ENCODE measurements around the gene SNRNP48.

SNRNP48 gene, protein sequence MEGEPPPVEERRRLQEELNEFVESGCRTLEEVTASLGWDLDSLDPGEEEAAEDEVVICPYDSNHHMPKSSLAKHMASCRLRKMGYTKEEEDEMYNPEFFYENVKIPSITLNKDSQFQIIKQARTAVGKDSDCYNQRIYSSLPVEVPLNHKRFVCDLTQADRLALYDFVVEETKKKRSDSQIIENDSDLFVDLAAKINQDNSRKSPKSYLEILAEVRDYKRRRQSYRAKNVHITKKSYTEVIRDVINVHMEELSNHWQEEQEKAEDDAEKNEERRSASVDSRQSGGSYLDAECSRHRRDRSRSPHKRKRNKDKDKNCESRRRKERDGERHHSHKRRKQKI

DNA sequence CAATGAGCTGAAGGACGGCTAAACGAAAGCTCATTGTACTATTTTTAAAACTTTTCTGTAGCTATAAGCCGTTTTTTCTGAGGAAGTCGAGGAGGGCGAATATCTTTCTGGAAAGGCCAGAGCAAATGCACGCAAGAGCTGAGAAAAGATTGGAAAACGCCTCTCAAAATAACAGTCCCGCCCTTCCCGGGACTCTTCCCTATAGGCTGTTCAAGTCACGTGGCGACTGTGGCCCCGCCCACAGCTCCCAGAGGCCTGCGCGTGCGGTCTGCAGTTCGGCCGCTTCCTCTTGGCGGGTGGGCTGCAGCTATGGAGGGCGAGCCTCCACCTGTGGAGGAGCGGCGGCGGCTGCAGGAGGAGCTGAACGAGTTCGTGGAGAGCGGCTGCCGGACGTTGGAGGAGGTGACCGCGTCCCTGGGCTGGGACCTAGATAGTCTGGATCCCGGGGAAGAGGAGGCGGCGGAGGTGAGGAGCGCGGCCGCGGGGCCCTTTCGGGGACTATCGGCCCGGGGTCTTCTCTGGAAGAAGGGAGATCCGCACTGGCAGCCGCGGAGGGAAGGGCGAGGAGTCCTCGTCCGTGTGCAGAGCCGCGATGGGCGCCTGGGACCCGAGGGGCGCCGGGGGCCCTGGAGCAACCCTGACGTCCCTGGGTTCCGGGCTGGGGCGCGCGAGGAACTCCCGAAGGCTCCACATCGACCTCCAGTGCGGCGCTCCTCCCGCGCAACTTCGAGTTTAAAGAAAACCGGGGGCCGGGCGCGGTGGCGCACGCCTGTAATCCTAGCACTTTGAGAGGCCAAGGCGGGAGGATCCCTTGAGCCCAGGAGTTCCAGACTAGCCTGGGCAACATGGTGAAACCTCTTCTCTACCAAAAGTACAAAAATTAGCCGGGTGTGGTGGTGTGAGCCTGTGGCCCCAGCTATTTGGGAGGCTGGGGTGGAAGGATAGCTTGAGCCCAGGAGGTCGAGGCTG lies at the start of gene SNRNP48:
TSS of gene SNRNP48 (plus strand) at position 250 of the 969 bp plus-strand sequence. CDS start at position 310, 60 bp downstream.
- DNase-seq (ENCODE audit: low read depth, low spot score): peak; percentile 80

DNA sequence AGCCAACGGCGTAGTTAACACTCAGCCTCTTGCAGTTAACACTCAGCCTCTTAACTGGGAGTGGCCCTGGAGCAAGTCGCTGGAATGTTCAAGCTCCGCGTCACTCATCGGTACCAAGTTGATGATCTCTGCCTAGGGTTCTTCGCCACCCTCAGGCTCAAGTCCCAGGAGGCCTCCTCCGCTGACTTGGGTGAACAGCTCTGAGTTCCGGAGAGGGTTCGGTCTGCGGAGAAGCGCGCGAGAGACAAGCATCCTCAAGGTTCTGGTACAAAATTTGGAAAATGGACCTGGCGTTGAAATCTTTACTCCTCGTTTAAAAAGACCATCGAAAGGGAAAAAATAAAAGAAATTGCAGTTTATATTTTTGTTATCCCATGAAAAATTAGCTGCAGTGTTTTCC lies 49.4 kb upstream of the SNRNP48 start:
- DNase-seq (ENCODE audit: low read depth, low spot score): no peak

DNA sequence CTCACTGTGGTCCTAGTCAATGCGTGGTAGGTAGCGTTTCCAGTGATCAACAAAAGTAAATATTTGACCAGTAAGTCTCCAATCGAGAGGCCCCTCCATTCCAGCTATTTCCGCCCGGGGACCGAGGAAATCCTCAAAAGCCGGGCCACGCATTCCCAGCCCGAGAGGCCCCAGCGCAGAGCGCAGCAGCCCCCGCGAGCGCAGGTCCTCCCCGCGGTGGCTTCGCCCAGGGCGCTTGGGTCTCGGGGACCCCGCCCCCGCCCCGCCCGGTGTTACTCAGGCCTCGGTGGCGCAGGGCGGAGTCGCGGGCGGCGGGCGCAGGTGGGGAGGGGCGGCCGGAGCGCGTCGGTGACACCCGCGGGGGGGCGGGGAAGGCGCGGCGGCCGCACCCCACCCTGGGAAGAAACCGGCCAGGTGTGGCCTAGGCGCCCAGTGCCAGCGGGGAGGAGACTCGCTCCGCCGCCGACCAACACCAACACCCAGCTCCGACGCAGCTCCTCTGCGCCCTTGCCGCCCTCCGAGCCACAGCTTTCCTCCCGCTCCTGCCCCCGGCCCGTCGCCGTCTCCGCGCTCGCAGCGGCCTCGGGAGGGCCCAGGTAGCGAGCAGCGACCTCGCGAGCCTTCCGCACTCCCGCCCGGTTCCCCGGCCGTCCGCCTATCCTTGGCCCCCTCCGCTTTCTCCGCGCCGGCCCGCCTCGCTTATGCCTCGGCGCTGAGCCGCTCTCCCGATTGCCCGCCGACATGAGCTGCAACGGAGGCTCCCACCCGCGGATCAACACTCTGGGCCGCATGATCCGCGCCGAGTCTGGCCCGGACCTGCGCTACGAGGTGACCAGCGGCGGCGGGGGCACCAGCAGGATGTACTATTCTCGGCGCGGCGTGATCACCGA lies 48.6 kb upstream of the SNRNP48 start, which contains the start of gene DSP:
TSS of gene DSP (plus strand) at position 497 of the 890 bp plus-strand sequence. CDS start at position 742, 245 bp downstream.
- DNase-seq (ENCODE audit: low read depth, low spot score): no peak

DNA sequence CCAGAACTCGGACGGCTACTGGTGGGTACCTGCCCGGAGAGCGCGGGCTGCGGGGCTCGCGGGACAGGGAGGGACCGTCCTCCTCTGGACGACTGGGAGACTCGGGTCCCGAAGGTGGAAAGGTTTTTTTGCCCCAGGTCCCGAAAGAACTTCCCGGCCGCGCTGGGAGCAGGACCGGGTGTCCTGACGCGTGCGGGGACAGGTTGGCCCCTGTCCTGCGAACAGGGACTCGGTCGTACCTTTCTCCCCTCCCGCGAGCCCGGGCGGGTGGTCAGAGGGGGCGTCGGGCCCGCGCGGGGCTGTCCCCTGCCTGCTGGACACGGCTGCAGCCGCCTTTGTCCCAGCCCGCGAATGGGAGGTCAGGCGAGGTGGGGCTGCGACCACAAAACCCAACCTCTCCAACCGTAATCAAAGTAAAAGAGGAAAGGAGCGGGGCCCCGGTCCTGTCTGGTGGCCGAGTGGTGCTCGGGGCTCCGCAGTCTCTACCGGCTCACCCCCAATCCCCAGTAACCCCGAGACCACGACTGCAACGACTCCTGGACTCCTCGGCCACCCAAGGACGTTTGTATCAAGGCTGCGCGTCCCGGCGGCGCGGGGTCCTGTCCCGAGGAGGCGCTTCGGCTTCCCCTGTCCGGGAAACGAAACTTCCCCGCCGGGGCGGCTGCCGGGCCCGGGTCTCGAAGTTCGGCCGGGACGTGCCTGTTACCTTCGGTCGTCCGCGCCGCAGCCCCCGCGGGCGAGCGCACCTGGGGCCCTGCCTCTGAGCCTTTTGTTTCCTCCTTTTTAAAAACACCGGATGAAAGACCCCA lies 47.7 kb upstream of the SNRNP48 start:
- DNase-seq (ENCODE audit: low read depth, low spot score): no peak

DNA sequence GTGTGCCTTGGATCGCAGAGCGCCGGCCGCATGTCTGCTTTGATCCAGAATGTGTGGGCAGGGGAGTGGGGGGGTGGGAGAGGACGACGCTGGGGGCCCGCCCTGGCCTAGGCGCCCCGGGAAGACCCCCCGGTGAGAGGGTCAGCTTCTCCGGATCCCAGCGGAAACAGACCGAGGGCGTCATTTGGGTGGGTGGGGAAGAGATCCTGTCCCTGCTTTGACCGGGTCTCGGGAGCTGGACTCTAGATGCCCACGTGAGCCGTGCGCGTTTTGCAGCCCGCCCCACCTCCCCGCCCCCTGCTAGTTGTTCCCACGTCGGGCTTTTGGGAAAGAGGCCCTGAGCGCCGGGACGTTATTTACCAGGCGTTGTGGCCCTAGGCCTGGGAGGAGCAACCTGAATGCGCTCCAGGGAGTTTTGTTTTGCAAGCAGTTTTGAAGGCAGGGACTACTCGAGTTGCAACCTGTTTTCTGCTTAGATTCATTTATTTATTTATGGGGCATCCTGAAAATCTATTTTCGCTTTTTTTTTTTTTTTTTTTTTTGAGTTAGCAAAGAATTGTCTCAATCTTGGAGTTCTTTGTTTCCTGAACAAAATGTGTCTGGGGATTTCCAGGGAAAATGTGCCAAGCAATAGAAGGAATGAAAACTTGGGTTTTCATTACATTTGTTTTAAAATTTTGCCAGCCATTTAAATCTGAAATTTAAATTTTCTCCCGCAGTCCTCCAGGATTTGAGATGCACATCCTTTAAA lies 46.9 kb upstream of the SNRNP48 start:
- no peak for DNase-seq (ENCODE audit: low read depth, low spot score)

DNA sequence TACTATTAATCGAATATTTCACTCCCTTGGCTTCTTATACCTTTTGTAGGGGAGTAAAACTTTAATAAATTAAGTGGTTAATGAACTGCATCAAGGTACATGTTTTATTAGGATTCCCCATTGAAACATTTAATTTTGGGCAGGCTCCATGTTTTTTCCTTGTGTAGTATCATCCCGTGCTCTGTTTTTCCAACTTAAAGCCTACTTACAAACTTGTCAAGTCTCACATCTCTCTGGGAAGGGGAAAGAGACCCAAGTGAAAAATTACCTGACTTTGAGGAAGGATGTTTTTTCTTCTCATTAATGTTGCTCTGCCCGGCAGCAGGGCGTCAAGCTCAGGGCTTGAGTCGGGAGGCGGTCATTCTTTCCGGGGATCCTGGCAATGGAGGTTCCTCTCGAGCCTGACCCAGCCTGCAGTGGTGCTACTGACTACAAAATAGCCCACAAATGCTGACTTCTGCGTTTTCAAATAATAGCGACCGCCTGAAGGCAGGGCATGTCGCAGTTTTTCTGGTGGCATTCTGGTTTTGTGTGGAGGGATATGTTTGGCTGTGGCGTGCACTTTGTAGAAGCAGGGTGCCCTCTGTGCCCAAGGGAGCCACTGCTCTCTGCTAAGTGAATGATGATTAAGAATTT lies 46.1 kb upstream of the SNRNP48 start:
- no peak for DNase-seq (ENCODE audit: low read depth, low spot score)

DNA sequence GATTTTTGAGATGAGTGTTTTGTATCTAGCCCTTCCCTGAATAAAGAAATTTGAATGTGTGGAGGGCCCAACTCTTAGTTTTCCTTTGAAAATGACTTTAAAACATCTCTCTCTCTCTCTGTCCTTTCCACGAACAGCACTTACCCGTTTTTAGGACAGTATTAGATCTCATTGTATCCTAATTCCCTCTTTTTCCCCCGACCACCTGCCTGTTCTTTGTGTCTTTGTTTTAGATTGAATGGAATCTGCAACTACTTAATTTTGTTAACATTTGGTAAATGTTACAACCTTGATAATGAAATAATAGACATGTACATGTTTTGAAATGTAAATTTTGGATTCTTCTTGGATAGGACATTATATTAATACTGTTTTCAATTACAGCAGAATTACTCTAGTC lies 45.4 kb upstream of the SNRNP48 start:
- no peak for DNase-seq (ENCODE audit: low read depth, low spot score)

DNA sequence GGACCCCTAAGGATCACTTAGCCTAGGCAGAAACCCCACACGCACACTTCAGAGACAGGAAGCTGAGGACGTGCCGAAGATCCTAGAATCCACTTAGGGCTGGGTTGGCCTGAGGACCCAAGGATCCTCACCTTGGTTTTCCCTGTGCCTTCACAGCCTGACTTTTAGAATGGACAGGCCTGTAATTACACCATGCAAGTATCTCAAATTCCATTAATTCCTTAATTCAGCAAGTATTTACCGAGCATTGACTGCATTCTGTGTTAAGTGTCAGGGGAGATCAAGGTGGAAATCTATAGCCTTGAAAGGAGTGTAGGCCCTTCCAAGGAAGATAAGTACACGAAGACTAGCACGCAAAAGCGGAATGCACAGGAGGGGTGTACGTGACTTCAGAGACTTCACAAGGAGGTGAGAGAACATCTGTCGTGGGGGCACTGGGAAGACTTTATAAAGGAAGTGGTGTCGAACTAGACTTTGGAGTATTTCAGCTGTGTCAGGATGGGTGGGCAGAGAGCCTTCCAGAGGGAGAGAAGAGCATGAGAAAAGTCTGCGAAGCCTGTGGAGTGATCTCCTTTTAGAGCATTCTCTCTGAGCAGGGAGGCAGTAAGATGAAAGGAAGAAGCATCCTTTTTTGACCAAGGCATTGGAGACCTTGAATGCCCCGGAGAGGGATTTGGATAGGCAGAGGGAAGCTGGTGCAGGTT lies 44.5 kb upstream of the SNRNP48 start:
- no peak for DNase-seq (ENCODE audit: low read depth, low spot score)

DNA sequence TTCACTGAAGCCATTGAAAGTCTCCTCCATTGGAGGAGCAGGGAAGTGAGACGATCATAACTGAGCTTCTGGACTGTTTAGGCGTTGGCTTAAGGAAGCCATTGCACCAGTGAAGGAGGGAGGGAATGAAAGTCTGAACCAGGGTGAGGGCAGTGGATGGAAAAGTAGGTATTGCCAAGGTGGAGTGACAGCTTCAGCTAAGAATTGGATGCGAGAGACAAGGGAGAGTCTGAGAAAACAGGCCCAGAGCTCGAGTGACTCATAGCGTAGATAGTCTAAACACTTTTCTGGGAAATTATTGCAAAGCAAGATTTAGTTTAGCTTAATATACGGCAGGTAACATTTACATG lies 44.0 kb upstream of the SNRNP48 start:
- DNase-seq (ENCODE audit: low read depth, low spot score): no peak

DNA sequence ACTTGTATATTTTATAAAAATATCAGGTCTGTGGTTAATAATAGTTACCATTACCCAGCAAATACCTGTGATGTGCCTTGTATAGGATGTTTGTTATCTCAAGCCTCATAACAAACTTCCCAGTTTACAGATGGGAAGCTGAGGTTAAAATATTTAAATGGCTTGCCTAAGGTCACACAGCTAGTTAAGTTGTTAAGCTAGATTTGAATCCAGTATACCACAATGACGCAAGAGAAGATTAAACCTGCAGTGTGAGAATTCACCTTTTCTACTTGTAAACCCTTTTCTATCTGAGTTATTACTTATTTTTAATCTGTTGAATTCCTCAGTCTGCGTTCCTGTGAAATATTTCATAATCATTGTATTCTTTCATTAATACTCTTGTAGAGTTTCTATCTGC lies 43.6 kb upstream of the SNRNP48 start:
- DNase-seq (ENCODE audit: low read depth, low spot score): no peak

DNA sequence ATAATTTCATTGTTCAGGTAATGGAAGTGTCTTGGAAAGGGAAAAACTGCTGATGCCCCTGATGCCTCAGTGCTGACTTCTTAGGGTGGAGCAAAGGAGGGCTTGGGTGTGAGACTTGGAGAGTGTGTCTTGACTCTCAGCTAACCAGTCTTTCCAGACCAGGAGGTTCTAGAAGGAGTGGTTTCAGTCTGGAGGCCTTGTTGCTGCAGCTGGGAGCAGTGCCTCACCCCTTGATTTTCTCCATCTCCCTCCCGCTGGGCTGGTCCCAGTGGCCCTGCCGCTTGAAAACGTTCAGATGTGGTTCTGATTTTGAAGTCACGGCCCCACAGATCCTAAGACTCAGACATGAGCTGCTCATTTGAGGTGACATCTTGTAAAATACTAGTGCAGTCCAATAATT lies 43.1 kb upstream of the SNRNP48 start:
- no peak for DNase-seq (ENCODE audit: low read depth, low spot score)

DNA sequence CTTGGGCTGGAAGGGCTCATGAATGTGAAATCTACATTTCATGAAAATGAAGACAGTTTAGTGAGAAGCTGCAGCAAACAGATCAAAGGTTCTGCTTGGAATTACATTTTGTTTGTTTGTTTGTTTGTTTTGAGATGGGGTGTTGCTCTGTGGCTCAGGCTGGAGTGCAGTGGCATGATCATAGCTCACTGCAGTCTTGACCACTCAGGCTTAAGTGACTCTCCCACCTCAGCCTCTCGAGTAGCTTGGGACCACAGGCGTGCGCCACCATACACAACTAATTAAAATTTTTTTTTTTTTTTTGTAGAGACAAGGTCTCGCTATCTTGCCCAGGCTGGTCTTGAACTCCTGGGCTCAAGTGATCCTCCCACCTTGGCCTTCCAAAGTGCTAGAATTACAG lies 42.7 kb upstream of the SNRNP48 start:
- DNase-seq (ENCODE audit: low read depth, low spot score): no peak

DNA sequence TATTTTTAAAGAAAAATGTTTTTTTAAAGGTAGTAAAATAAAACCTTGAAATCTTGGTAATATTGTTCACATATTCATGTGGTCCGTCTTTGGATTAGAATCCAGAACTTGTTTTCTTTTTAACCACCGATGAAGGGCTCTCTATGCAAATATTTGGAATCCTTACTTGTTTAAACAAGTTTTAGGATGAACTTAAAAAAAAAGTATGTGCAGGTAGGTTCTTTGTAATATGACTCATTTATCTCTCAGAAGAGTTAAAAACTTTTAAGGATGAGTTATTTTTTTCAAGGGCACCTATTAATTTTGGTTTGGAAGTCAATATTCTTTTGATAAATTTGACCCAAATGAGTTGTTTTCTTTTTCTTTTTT lies 39.6 kb upstream of the SNRNP48 start:
- DNase-seq (ENCODE audit: low read depth, low spot score): no peak

DNA sequence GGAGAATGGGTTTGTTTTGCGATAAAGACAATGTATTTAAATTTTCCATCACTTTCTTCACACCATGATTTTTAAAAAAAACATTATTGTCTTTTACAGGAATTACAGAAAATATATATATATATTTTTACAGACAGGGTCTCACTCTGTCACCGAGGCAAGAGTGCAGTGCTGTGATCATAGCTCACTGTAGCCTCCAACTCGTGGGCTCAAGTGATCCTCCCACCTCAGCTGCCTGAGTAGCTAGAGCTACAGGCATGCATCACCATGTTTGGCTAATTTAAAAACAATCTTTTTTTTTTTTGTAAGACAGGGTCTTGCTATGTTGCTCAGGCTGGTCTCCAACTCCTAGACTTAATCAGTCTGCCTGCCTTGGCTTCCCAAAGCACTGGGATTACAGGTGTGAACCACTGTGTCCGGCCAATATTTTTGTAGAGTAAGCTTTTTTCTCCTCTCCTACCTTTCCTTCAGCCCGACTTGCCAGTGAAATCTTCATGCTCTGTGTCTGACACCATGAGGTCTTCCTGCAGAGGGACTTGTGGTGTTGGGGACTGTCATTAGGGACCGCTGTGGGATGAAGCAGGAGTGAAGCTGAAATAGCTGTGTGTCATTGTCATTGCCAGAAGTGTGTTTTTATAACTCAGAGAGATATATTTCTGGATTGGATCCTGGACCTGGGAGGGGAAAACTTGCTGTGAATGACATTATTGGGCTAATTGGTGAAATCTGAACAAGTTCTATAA lies 35.3 kb upstream of the SNRNP48 start:
- DNase-seq (ENCODE audit: low read depth, low spot score): no peak

DNA sequence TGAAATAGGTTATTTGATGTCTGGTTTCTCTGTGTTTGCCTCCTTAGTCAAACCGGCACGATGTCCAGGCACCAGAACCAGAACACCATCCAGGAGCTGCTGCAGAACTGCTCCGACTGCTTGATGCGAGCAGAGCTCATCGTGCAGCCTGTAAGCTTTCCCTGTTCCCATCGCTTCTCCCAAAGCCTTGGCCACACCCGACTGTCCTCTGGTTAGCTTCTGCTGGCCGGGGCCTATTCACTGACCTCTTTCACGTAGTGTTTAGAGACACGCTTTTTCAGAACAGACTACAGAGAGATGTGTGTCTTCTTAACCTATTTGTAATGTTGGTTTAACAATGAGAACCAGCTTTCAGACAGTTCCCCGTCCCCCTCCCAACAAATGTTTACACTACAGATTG lies 34.3 kb upstream of the SNRNP48 start:
- no peak for DNase-seq (ENCODE audit: low read depth, low spot score)

DNA sequence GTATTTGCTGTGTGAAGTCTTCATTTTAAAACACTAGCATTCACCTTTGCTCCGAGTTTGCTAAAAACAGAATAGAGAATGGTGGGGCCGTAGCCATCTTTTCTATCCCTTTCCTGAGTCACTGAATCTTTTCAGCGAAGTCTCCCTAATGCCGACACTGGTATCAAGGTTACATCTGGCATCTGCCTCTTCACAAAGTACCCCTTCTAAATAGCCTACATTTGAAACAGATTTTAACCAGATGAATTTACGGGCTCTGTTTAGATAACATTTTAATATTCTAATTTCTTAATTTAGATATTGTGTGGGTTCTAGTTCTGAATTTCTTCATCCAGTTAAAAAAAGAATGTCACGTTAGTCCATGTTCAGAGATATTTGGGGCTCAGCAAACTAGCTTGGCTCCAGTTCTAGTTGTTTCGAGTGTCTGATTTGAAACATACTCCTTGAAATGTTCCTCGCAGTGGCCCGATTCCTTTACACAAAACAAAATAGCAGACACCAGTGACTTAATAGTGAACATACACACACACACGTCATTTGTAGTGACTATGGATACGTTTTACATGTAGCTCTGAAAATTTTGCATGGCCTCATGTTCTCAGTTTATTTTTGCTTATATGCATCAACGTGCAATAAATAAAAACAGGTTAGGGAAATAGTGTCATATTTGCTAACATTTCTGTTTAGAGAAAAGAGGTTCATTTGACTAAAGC lies 33.4 kb upstream of the SNRNP48 start:
- DNase-seq (ENCODE audit: low read depth, low spot score): no peak

DNA sequence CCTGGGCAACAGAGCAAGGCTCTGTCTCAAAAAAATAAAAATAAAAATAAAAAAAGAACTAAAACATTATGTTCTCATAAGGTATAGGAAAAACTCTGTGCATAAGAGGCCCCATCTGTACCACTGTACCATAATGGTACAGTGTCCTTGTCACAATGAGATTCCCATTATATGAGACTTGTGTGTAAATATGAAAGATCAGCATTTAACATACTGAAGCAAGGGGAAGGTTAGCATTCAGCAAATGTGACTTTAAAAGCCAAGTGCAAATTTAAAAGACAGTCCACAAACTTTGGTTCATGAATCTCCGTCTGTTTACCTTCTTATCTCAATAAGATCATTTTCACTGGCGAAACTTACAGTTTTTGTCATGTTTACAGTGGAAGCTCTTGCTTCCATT lies 32.3 kb upstream of the SNRNP48 start:
- DNase-seq (ENCODE audit: low read depth, low spot score): no peak

DNA sequence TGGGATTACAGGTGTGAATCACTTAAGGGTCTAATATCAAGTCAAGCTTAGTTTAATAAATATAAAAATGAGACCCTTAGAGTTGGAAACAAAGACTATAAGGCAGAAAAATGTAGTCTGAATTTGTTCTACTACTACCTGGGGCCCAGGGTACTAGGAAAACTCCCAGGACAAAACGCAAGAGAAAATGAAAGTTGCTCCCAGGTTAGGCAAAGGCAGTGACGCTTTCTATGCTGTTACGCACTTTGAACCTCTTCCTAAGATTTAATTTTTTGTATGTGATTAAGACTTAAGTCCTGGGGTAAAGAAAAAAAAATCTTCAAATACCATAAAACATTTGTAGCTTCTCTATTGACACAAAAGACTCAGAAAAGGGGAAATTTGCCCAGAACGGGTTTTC lies 31.2 kb upstream of the SNRNP48 start:
- DNase-seq (ENCODE audit: low read depth, low spot score): no peak

Data from brain pericyte (primary cell).